ENCODE results near the gene MXD4.

- no peak for TF ChIP-seq SIN3A (IDR thresholded peaks at IDR 0.05; ENCODE audit: borderline replicate concordance, insufficient read depth, low read length)
- TF ChIP-seq TAF1 (IDR thresholded peaks at IDR 0.05; ENCODE audit: borderline replicate concordance, insufficient read depth, low read length) = no peak
- TF ChIP-seq, protein P1, sequence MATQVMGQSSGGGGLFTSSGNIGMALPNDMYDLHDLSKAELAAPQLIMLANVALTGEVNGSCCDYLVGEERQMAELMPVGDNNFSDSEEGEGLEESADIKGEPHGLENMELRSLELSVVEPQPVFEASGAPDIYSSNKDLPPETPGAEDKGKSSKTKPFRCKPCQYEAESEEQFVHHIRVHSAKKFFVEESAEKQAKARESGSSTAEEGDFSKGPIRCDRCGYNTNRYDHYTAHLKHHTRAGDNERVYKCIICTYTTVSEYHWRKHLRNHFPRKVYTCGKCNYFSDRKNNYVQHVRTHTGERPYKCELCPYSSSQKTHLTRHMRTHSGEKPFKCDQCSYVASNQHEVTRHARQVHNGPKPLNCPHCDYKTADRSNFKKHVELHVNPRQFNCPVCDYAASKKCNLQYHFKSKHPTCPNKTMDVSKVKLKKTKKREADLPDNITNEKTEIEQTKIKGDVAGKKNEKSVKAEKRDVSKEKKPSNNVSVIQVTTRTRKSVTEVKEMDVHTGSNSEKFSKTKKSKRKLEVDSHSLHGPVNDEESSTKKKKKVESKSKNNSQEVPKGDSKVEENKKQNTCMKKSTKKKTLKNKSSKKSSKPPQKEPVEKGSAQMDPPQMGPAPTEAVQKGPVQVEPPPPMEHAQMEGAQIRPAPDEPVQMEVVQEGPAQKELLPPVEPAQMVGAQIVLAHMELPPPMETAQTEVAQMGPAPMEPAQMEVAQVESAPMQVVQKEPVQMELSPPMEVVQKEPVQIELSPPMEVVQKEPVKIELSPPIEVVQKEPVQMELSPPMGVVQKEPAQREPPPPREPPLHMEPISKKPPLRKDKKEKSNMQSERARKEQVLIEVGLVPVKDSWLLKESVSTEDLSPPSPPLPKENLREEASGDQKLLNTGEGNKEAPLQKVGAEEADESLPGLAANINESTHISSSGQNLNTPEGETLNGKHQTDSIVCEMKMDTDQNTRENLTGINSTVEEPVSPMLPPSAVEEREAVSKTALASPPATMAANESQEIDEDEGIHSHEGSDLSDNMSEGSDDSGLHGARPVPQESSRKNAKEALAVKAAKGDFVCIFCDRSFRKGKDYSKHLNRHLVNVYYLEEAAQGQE (IDR thresholded peaks at IDR 0.05; ENCODE audit: insufficient read depth in 1 of 2, low read depth in 2 of 2, low read length in 2 of 2) = no peak
- no peak for TF ChIP-seq POLR2AphosphoS5 (IDR thresholded peaks at IDR 0.05; ENCODE audit: low read depth, low read length)
Measured at GRCh38 chr4:2284161-2284933, 22.4 kb upstream of the MXD4 start.
